ENCODE measurements around the gene RAB1A.
"Not testable (repeated sequence)": the region's sequence is repeated elsewhere in the genome, so short reads cannot be mapped to it uniquely, and the experiment has no call there.

GRCh38 chr2:65125457-65125856 lies 4.4 kb downstream of the RAB1A start:
- not testable (repeated sequence) for TF ChIP-seq CTCF (IDR thresholded peaks at IDR 0.05; ENCODE audit: insufficient read depth, low read depth, low read length); EZH2 (IDR thresholded peaks at IDR 0.05; ENCODE audit: insufficient read depth, low read length)

All from astrocyte (in vitro differentiated cells and primary cell).